ENCODE results near the gene COL27A1. TPM values are rescaled to one million over a fixed set of nuclear protein-coding genes. Genes with fewer than 3 reads are reported as not detected.

COL27A1 gene
- total RNA-seq, 2 donors from 2014 or later: 8.7 to 54.8 TPM

DNA sequence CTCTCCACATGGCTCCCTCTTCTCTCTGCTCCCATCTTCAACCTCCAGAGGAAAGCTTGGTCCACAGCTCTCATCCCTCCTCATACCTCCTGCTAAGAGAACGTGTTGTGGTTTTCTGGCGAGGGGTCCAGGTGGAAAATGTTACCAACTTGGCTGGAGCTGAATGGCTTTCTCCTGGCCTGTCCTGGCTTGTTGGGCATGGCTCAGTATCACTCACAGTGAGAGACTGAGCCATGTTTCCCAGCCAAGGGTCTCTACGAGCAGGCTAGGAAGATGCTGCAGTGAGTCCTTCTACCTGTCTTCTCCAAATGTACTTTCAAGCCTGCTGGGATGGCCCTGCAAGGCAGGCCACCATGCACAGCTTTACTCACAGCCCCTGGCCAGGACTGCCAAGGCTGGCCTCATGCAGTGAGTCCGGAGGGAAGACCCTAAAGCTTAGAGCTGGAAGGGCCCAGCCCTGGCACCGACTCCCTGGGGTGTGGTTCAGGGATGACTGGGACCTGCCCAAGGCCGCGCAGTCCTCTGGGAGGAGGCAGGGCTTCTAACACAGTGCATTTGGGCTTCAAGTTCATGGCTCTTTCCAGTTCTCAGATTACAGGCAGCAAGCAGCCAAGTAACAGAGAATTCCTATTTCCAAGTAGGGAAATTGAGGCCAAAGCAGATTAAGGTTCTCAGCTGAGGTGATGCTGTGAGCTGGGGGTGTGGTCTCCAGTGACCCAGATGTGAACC, 59.5 kb downstream of the COL27A1 start:
- H3K27me3 ChIP-seq (replicated peaks; ENCODE audit: insufficient read depth): no peaks in the 10 kb centered on the region
- WGBS: 46% methylated on average over 6 of the region's 7 CpGs

GRCh38 chr9:114216081-114216480, 60.7 kb downstream of the COL27A1 start:
- Histone ChIP-seq H3K9me3 (no peaks in the 10 kb centered on the region), H3K27me3 (replicated peaks; ENCODE audit: insufficient read depth) (no peaks in the 10 kb centered on the region), H3K4me3 (no peak overlapping the region), H3K36me3 (no peaks in the 10 kb centered on the region), H3K4me1 (replicated peaks) (no peaks in the 10 kb centered on the region), H3K27ac (peak overlapping the region; percentile 3 to 53)
- TF ChIP-seq POLR2A (IDR thresholded peaks at IDR 0.05): no peak
- peak; percentile 33 for DNase-seq (ENCODE audit: low spot score)
- intact Hi-C loops (cut with DNase I): no loop called here
- 34% methylated on average over 7 of the region's 7 CpGs for WGBS

More for the DNA sequence above, 59.5 kb downstream of the COL27A1 start:
- Histone ChIP-seq H3K9me3 (no peaks in the 10 kb centered on the region), H3K36me3 (no peaks in the 10 kb centered on the region), H3K27ac (peak overlapping the region; percentile 19 to 53), H3K4me3 (no peak overlapping the region), H3K4me1 (replicated peaks) (no peaks in the 10 kb centered on the region)
- intact Hi-C loops (cut with DNase I): loop anchor here (5.0 kb wide), 1 partner anchor 37 kb away; no protein-coding TSS in a partner anchor
- no peak for DNase-seq (ENCODE audit: low spot score)
- TF ChIP-seq, protein P1, sequence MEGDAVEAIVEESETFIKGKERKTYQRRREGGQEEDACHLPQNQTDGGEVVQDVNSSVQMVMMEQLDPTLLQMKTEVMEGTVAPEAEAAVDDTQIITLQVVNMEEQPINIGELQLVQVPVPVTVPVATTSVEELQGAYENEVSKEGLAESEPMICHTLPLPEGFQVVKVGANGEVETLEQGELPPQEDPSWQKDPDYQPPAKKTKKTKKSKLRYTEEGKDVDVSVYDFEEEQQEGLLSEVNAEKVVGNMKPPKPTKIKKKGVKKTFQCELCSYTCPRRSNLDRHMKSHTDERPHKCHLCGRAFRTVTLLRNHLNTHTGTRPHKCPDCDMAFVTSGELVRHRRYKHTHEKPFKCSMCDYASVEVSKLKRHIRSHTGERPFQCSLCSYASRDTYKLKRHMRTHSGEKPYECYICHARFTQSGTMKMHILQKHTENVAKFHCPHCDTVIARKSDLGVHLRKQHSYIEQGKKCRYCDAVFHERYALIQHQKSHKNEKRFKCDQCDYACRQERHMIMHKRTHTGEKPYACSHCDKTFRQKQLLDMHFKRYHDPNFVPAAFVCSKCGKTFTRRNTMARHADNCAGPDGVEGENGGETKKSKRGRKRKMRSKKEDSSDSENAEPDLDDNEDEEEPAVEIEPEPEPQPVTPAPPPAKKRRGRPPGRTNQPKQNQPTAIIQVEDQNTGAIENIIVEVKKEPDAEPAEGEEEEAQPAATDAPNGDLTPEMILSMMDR (IDR thresholded peaks at IDR 0.05): no peak
- TF ChIP-seq POLR2A (IDR thresholded peaks at IDR 0.05) (no peak), POLR2AphosphoS5 (IDR thresholded peaks at IDR 0.05) (no peak)

GRCh38 chr9:114216976-114217375, 61.6 kb downstream of the COL27A1 start:
- no peaks in the 10 kb centered on the region for H3K27me3 ChIP-seq (replicated peaks; ENCODE audit: insufficient read depth)
- H3K4me1 ChIP-seq (replicated peaks): no peaks in the 10 kb centered on the region
- no peaks in the 10 kb centered on the region for H3K36me3 ChIP-seq
- 80% methylated on average over 4 of the region's 4 CpGs for WGBS
- intact Hi-C loops (cut with DNase I): no loop called here
- H3K27ac ChIP-seq: no peak overlapping the region
- TF ChIP-seq POLR2AphosphoS5 (IDR thresholded peaks at IDR 0.05): no peak
- TF ChIP-seq, protein P1 (IDR thresholded peaks at IDR 0.05): no peak
- TF ChIP-seq POLR2A (IDR thresholded peaks at IDR 0.05): no peak
- no peak overlapping the region for H3K4me3 ChIP-seq
- DNase-seq (ENCODE audit: low spot score): no peak
- H3K9me3 ChIP-seq: no peaks in the 10 kb centered on the region

GRCh38 chr9:114218264-114219120, 63.2 kb downstream of the COL27A1 start:
- Histone ChIP-seq H3K36me3 (no peaks in the 10 kb centered on the region), H3K4me3 (no peak overlapping the region), H3K4me1 (replicated peaks) (no peaks in the 10 kb centered on the region), H3K27me3 (replicated peaks; ENCODE audit: insufficient read depth) (no peaks in the 10 kb centered on the region), H3K27ac (peak overlapping the region; percentile 44 to 55), H3K9me3 (no peaks in the 10 kb centered on the region)
- DNase-seq (ENCODE audit: low spot score): no peak
- TF ChIP-seq POLR2A (IDR thresholded peaks at IDR 0.05) (no peak), POLR2AphosphoS5 (IDR thresholded peaks at IDR 0.05) (no peak)
- TF ChIP-seq, protein P1 (IDR thresholded peaks at IDR 0.05): no peak
- WGBS: 86% methylated on average over 11 of the region's 11 CpGs
- intact Hi-C loops (cut with DNase I): no loop called here

- 47% methylated on average over 8 of the region's 8 CpGs for WGBS
- DNase-seq (ENCODE audit: low spot score): no peak
- Histone ChIP-seq H3K36me3 (no peaks in the 10 kb centered on the region), H3K4me1 (replicated peaks) (no peaks in the 10 kb centered on the region), H3K4me3 (no peak overlapping the region), H3K9me3 (no peaks in the 10 kb centered on the region), H3K27ac (peak overlapping the region; percentile 44 to 55), H3K27me3 (replicated peaks; ENCODE audit: insufficient read depth) (no peaks in the 10 kb centered on the region)
- peak; percentile 40 for TF ChIP-seq POLR2AphosphoS5 (IDR thresholded peaks at IDR 0.05)
- TF ChIP-seq POLR2A (IDR thresholded peaks at IDR 0.05): no peak
- intact Hi-C loops (cut with DNase I): no loop called here
Observed at GRCh38 chr9:114220061-114220541, 64.8 kb downstream of the COL27A1 start.

Data from prostate gland (tissue), 2 donors.